ENCODE measurements around the gene HHAT. TPM values are rescaled to one million over a fixed set of nuclear protein-coding genes. Genes with fewer than 3 reads are reported as not detected.

The HHAT gene
- total RNA-seq, 1 experiment from 2014 or later = 3.0 TPM

DNA sequence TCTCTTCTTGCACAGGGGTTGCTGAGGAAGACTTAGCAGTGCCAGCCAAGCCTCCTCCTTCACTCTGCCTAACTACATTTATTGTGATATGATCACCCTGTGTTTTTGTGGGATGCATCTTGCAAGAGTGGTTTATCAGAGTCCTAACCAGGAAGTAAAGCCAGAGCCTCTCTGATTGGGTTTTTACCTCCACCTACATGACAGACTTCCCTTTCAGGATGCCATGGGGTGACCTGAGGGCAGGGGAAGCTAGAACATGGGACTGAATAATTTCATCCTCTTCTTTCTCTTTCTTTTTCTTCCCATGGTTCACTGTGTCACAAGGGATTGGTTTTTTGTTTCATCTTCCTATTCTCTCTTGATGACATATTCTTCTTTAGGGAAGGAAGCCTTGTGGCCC is 146.6 kb downstream of the HHAT start:
- Histone ChIP-seq H3K4me1 (ENCODE audit: insufficient read depth, low read length, poor library complexity, severe bottlenecking) (no peaks in the 10 kb centered on the region), H3K27me3 (replicated peaks; ENCODE audit: insufficient read depth, low read depth, low read length, poor library complexity) (peaks cover 23% of the 10 kb centered on the region), H3K27ac (ENCODE audit: low read depth, low read length, poor library complexity, severe bottlenecking) (no peak overlapping the region), H3K4me3 (ENCODE audit: low read depth, low read length, poor library complexity, severe bottlenecking) (no peak overlapping the region), H3K9me3 (ENCODE audit: low read depth, low read length, poor library complexity, severe bottlenecking) (no peaks in the 10 kb centered on the region), H3K36me3 (ENCODE audit: insufficient read depth, low read length, poor library complexity, severe bottlenecking) (no peaks in the 10 kb centered on the region)
- BruUV-seq (replicated peaks) = no TSS peak
- TF ChIP-seq, protein P1, sequence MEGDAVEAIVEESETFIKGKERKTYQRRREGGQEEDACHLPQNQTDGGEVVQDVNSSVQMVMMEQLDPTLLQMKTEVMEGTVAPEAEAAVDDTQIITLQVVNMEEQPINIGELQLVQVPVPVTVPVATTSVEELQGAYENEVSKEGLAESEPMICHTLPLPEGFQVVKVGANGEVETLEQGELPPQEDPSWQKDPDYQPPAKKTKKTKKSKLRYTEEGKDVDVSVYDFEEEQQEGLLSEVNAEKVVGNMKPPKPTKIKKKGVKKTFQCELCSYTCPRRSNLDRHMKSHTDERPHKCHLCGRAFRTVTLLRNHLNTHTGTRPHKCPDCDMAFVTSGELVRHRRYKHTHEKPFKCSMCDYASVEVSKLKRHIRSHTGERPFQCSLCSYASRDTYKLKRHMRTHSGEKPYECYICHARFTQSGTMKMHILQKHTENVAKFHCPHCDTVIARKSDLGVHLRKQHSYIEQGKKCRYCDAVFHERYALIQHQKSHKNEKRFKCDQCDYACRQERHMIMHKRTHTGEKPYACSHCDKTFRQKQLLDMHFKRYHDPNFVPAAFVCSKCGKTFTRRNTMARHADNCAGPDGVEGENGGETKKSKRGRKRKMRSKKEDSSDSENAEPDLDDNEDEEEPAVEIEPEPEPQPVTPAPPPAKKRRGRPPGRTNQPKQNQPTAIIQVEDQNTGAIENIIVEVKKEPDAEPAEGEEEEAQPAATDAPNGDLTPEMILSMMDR (conservative IDR thresholded peaks at IDR 0.05; ENCODE audit: low read depth, low read length) = no peak
- TF ChIP-seq EZH2 (IDR thresholded peaks at IDR 0.05; ENCODE audit: borderline replicate concordance, low read depth, low read length, poor library complexity, severe bottlenecking) = no peak
- POLR2A ChIA-PET (ENCODE audit: low non-redundant PET) = no interaction called here
- CTCF ChIA-PET = no interaction called here
- intact Hi-C loops (cut with micrococcal nuclease; ENCODE audit: unreplicated experiment) = no loop called here
- no peak for DNase-seq (ENCODE audit: low spot score)

DNA sequence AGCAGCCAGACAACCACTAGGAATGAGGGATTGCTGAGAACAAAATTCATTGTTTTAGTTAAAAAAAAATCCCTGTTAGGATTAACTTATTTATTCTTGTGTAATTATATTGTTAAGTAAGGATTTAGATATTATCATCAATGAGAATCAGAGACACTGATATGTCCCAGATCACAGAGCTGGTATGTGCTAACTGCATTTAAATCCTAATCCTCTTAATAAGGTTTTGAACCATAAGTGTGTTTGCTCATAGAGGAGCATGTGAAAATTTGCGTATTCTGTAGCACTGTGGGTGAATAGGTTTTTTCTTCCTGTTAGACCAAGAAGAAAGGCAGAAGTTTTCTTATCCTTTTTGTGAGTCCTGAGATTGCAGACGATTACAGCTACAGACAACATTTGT is 147.1 kb downstream of the HHAT start:
- Histone ChIP-seq H3K27ac (ENCODE audit: low read depth, low read length, poor library complexity, severe bottlenecking) (no peak overlapping the region), H3K36me3 (ENCODE audit: insufficient read depth, low read length, poor library complexity, severe bottlenecking) (no peaks in the 10 kb centered on the region), H3K4me1 (ENCODE audit: insufficient read depth, low read length, poor library complexity, severe bottlenecking) (no peaks in the 10 kb centered on the region), H3K9me3 (ENCODE audit: low read depth, low read length, poor library complexity, severe bottlenecking) (no peaks in the 10 kb centered on the region), H3K27me3 (replicated peaks; ENCODE audit: insufficient read depth, low read depth, low read length, poor library complexity) (peaks cover 23% of the 10 kb centered on the region), H3K4me3 (ENCODE audit: low read depth, low read length, poor library complexity, severe bottlenecking) (no peak overlapping the region)
- ChIA-PET POLR2A (ENCODE audit: low non-redundant PET) (no interaction called here), CTCF (no interaction called here)
- intact Hi-C loops (cut with micrococcal nuclease; ENCODE audit: unreplicated experiment) = no loop called here
- DNase-seq (ENCODE audit: low spot score) = no peak
- TF ChIP-seq EZH2 (IDR thresholded peaks at IDR 0.05; ENCODE audit: borderline replicate concordance, low read depth, low read length, poor library complexity, severe bottlenecking) = no peak
- TF ChIP-seq, protein P1 (conservative IDR thresholded peaks at IDR 0.05; ENCODE audit: low read depth, low read length) = no peak
- no TSS peak for BruUV-seq (replicated peaks)

DNA sequence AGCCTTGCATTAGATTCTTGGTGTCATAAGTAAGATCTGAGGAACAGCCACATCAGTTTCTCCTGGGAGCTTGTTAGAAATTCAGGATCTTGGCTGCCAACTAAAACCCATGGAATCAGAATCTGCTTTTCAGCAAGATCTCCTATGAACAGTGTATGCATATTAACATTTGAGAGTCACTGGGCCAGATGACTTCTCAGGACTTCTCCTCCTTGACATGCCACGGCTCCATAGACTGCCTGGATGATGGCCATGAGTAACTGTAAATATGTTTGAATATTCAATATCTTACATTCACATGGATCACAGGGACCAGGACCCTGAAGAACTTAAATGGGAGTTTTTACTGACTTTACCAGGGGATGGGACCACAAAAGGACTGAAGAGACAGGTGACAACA is 148.0 kb downstream of the HHAT start:
- H3K36me3 ChIP-seq (ENCODE audit: insufficient read depth, low read length, poor library complexity, severe bottlenecking) = no peaks in the 10 kb centered on the region
- H3K27ac ChIP-seq (ENCODE audit: low read depth, low read length, poor library complexity, severe bottlenecking) = no peak overlapping the region
- DNase-seq (ENCODE audit: low spot score) = no peak
- BruUV-seq (replicated peaks) = no TSS peak
- no peaks in the 10 kb centered on the region for H3K4me1 ChIP-seq (ENCODE audit: insufficient read depth, low read length, poor library complexity, severe bottlenecking)
- TF ChIP-seq, protein P1 (conservative IDR thresholded peaks at IDR 0.05; ENCODE audit: low read depth, low read length) = no peak
- TF ChIP-seq EZH2 (IDR thresholded peaks at IDR 0.05; ENCODE audit: borderline replicate concordance, low read depth, low read length, poor library complexity, severe bottlenecking) = no peak
- H3K4me3 ChIP-seq (ENCODE audit: low read depth, low read length, poor library complexity, severe bottlenecking) = no peak overlapping the region
- POLR2A ChIA-PET (ENCODE audit: low non-redundant PET) = no interaction called here
- CTCF ChIA-PET = no interaction called here
- intact Hi-C loops (cut with micrococcal nuclease; ENCODE audit: unreplicated experiment) = no loop called here
- no peaks in the 10 kb centered on the region for H3K9me3 ChIP-seq (ENCODE audit: low read depth, low read length, poor library complexity, severe bottlenecking)
- H3K27me3 ChIP-seq (replicated peaks; ENCODE audit: insufficient read depth, low read depth, low read length, poor library complexity) = peaks cover 15% of the 10 kb centered on the region
